ENCODE measurements around the gene TCF3.

TCF3 gene

GRCh38 chr19:1630012-1630411 lies 22.4 kb downstream of the TCF3 start:
- no peak for DNase-seq (ENCODE audit: low read depth)

DNA sequence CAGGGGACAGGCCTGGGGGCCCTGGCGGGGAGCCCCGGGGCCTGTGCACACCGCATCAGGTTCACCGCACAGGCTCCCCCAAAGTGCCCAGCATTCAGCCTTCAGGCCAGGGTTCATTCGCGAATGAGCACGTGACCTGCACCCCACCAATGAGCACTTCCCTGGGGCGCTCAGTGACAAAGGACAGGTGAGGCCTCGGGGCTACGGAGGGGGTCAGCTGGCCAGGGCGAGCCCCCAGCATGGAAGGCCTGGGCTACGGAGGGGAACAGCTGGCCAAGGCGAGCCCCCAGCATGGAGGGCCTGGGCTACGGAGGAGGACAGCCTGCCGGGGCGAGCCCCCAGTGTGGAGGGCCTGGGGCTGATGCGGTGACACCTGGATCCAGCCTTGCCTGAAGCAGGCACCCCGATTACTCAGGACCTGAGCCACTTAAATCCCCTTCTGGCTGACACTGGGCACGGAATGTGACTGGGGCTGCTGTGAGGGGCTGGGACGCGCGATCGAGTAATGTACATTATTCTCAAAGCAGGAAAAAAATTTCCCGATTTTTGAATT lies 23.1 kb downstream of the TCF3 start:
- no peak for DNase-seq (ENCODE audit: low read depth)

DNA sequence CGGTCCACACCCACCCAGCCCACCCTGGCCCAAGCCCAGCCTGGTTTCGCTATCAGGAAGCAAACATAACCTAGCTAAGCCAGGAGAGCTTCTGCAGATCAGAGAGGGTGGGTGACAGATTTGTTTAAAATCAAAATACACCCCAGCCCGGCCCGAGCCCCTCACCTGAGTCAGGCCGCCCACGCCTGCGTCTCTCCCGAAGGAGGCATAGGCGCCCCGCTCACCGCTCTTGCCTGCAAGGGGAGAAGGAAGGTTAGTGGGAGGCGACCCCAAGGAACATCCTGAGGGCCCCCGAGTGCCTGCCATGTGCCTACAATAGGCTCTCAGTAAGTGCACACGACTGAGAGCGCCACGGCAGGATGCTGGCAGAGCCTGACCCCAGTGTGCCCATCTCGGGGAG lies 25.2 kb downstream of the TCF3 start:
- DNase-seq (ENCODE audit: low read depth), result no peak

DNA sequence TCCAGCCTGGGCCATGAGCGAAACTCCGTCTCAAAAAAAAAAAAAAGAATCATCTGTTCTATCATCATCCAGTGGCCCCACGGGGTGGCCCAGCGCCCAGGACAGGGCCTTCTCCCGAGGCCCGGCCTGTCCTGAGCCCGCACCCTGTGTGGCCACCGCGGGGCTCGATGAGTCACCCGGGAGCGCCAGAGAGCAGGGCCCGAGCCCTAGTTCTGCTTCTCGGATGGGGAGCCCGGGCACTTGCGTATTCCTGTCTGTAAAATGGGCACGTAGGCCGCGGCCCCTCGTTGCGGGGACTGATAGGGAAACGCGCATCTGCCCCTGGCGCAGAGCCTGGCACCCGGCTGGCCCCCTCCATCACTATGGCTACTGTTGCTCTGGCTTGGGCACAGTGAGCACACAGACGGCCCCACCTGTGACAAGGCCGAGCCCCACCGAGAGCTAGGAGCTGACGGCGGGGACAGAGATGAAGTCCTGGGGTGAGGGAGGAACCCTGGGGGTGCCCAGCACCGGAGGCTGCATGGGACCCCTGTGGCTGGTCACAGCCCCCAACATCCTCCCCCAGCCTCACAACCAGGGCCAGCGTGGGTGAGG lies 25.9 kb downstream of the TCF3 start:
- DNase-seq (ENCODE audit: low read depth), result no peak

GRCh38 chr19:1624458-1624857 lies 28.0 kb downstream of the TCF3 start:
- DNase-seq (ENCODE audit: low read depth), result no peak

DNA sequence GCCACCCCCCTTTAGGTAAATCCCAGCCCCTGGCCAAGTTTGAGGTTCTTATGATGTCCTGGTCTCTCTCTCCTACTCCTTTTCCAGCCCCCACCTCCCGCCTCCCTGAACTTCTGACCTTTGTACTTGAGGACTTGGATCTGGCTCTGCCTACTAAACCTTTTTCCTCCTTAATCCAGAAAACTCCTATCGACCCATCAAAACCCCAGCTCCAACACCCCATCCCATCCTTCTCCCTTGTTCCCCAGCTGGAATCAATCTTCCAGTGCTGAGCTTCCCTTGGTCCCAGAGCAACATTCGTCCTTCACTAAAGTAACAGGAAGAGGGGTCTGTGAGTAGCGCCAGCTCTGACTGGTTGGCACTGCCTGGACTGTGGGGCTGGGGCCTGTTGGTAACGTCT lies 29.9 kb downstream of the TCF3 start:
- no peak for DNase-seq (ENCODE audit: low read depth)

- DNase-seq (ENCODE audit: low read depth), result no peak
These were observed 30.4 kb downstream of the TCF3 start for GRCh38 chr19:1622007-1622406.

- DNase-seq (ENCODE audit: low read depth), result no peak
These were observed 30.8 kb downstream of the TCF3 start for GRCh38 chr19:1621574-1621973.

- no peak for DNase-seq (ENCODE audit: low read depth)
These were observed 31.4 kb downstream of the TCF3 start for GRCh38 chr19:1621021-1621420.

DNA sequence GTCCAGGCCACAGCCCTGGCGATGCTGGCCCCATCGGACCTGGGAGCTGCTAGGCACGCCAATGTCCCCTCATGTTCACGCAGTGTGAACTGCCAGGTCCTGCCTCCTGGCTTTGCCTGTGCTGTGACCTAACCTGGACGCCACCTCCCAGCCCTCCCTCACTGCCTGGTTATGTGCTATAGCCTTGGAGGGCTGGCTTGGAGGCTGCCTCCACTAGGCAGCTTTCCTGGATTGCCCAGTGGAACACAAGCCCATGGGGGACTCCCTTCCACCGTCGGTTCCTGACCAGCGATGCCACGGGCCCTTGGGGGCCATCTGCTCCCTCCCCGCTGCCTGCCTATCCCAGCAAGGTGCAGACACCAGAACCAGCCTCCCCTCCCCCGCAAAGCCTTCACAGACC lies 31.9 kb downstream of the TCF3 start:
- DNase-seq (ENCODE audit: low read depth), result no peak

GRCh38 chr19:1619703-1620102 lies 32.7 kb downstream of the TCF3 start:
- no peak for DNase-seq (ENCODE audit: low read depth)

DNA sequence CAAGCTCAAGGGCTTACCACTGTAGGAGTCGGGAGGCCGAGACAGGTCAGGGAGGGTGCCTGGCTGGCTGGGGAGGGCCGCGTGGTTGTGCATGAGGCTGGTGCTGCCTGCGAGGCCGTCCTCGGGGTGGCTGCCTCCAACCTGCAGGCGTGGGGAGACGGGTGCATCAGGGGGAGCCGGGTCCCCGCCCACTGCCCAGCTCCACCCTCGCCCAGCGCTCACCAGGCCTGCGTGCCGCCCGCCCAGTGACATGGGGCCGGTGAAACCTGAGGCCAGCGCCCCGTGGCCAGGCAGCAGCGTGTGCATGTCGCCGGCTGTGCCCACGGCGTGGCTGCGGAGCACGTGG lies 33.3 kb downstream of the TCF3 start:
- DNase-seq (ENCODE audit: low read depth), result no peak

DNA sequence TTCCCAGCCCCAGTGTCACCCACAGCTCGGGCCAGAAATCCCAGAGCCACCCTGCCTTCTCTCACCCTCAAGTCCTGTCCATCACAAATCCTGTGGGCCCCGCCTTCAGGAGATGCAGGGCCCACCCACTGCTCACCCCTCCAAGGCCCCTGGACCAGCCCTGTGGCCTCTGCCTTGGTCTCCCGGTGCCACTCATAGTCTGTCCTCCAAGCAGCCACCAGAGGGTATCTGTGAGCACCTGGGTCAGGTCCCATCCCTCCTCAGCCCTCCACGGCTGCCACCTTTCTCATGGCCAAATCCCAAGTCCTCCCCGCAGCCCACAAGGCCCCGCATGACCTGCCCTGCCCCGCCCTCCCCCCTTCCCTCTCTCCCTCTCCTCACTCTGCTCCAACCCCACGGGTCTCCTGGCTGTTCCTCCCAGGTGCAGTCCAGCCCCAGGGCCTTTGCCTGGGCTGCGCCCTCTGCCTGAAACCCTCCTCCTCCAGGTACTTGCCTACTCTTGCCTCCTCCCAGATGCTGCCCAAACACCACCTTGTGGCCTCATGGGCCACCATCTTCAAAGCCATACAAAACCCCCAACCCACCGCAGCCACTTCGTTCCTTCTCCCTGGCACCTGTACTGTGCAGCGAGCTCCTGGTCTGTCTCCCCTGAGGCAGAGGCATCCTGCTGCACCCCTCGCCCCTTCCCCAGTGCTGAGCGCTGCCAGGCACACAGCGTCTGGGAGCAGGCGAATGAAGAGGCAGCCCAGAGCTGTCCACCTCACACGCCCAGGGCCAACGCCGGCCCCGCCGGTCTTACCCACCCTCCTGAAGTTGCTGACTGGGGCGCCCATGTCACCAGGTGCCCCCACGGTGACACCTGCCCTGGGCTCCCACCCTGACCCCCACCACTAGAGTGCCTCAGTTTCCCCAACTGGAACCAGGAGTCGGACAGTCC lies 34.0 kb downstream of the TCF3 start:
- no peak for DNase-seq (ENCODE audit: low read depth)

- no peak for DNase-seq (ENCODE audit: low read depth)
These were observed 35.5 kb downstream of the TCF3 start for GRCh38 chr19:1616875-1617274.

GRCh38 chr19:1616396-1616795 lies 36.0 kb downstream of the TCF3 start:
- DNase-seq (ENCODE audit: low read depth), result no peak

DNA sequence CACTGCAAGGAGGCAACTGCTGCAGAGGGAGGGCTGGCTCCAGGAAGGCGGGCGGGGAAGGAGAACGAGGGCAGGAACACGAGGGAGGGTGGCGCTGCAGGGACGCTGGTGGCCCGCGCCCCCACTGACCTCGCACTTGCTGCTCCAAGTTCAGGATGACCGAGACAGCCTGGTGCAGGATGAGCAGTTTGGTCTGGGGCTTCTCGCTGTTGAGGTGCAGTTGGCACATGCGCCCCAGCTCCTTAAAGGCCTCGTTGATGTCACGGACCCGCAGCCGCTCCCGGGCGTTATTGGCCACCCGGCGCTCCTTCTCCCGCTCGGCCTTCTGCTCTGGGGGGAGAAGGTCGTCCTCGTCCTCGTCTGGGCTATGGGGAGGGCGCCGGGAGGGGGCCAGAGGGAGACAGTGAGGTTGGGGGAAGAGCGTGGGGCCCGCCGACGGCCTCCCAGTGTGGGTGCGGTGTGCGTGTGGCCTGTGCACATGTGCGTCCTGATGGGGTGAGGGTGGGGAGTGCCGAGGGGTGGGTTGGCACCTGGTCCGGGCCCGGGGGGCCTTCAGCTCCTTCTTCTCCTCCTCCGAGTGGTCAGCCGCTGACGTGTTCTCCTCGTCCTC lies 37.2 kb downstream of the TCF3 start:
- no peak for DNase-seq (ENCODE audit: low read depth)

GRCh38 chr19:1613808-1614570 lies 38.4 kb downstream of the TCF3 start:
- no peak for DNase-seq (ENCODE audit: low read depth)

DNA sequence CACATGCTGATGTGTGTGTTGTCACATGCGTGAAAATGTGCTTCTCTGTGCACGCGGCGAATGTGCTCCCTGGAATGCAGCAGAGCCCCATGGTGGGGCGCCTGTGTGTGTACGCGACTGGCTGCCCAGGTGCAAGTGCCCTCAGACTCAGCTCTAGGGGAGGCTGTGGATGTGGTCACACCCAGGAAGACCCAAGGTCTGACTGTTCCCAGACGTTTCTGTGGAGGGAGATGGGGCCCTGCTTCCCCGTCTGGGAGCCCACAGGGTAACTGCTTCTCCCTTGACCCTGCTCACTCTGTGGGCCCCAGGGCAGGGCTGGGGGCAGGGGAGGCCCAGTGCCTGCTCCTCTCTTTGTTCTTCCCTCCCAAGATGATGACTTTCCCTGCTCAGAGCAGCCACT lies 39.3 kb downstream of the TCF3 start:
- no peak for DNase-seq (ENCODE audit: low read depth)

GRCh38 chr19:1612114-1613086 lies 40.0 kb downstream of the TCF3 start:
- no peak for DNase-seq (ENCODE audit: low read depth)

DNA sequence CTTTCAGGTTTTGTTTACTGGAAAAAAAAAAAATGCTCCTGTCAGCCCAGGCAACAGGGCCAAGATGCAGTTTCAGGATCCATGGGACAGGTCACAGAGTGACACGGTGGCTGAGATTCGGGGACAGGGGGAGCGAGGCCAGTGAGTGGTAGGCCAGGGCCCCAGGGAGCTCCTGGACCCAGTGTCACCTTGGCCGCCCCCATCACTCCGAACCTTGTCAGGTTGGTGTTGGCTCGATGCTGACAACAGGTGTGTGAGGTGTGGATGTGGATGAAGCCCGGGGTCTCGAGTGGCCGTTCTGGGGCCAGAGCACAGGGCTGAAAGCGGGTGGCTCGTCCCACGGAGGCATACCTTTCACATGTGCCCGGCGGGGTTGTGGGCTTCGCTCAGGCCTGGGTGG lies 41.1 kb downstream of the TCF3 start:
- DNase-seq (ENCODE audit: low read depth), result no peak

- DNase-seq (ENCODE audit: low read depth), result no peak
These were observed 41.8 kb downstream of the TCF3 start for GRCh38 chr19:1610579-1610978.
